ENCODE measurements around the gene RMI2. TPM values are rescaled to one million over a fixed set of nuclear protein-coding genes. Genes with fewer than 3 reads are reported as not detected.

The RMI2 gene
- total and polyA plus RNA-seq, 9 of the 15 experiments (the other 6 are each of a cell fraction or from before 2014, with no cell fraction given) = 8.0 to 43.4 (median 32.5) TPM

DNA sequence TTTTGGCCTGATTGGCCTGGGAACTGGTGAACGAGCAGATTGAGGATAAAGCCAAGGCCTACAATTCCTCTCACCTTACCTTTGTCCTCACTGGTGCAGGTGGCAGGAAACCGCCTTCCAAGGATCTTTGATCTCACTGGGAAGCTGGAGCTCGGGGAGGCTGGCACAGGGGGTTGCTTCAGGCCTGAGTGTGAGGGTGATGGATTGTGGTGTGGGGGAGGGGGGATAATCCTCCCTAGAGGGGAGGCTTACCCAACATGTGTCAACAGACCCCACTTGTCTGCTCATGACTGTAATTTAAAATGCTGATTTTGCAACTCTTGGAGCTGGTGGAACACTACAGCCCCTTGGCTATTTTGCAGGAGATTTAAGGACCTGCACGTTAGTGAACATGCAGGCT lies 4.5 kb upstream of the RMI2 start (continued):
- TF ChIP-seq FOXM1 (IDR thresholded peaks at IDR 0.05; ENCODE audit: low read depth) = no peak
- TF ChIP-seq FOXM1 (CRISPR knock-in tag; IDR thresholded peaks at IDR 0.05; ENCODE audit: low read depth) = no peak
- TF ChIP-seq, protein P1, sequence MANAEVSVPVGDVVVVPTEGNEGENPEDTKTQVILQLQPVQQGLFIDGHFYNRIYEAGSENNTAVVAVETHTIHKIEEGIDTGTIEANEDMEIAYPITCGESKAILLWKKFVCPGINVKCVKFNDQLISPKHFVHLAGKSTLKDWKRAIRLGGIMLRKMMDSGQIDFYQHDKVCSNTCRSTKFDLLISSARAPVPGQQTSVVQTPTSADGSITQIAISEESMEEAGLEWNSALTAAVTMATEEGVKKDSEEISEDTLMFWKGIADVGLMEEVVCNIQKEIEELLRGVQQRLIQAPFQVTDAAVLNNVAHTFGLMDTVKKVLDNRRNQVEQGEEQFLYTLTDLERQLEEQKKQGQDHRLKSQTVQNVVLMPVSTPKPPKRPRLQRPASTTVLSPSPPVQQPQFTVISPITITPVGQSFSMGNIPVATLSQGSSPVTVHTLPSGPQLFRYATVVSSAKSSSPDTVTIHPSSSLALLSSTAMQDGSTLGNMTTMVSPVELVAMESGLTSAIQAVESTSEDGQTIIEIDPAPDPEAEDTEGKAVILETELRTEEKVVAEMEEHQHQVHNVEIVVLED (CRISPR knock-in tag; IDR thresholded peaks at IDR 0.05) = no peak
- no peak for TF ChIP-seq TAL1 (IDR thresholded peaks at IDR 0.05)
- peak; percentile 55; the same call in 1 of the 2 replicates for TF ChIP-seq MAFG (tag; conservative IDR thresholded peaks at IDR 0.05)
- no peak for TF ChIP-seq RBM17 (IDR thresholded peaks at IDR 0.05; ENCODE audit: borderline replicate concordance, low read depth, low read length)
- TF ChIP-seq RNF2 (IDR thresholded peaks at IDR 0.05) = no peak
- TF ChIP-seq, protein P2, sequence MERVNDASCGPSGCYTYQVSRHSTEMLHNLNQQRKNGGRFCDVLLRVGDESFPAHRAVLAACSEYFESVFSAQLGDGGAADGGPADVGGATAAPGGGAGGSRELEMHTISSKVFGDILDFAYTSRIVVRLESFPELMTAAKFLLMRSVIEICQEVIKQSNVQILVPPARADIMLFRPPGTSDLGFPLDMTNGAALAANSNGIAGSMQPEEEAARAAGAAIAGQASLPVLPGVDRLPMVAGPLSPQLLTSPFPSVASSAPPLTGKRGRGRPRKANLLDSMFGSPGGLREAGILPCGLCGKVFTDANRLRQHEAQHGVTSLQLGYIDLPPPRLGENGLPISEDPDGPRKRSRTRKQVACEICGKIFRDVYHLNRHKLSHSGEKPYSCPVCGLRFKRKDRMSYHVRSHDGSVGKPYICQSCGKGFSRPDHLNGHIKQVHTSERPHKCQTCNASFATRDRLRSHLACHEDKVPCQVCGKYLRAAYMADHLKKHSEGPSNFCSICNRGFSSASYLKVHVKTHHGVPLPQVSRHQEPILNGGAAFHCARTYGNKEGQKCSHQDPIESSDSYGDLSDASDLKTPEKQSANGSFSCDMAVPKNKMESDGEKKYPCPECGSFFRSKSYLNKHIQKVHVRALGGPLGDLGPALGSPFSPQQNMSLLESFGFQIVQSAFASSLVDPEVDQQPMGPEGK (CRISPR knock-in tag; IDR thresholded peaks at IDR 0.05; ENCODE audit: borderline replicate concordance) = no peak
- no peak for TF ChIP-seq MAZ (CRISPR knock-in tag; conservative IDR thresholded peaks at IDR 0.05 in 1 of 2, IDR thresholded peaks at IDR 0.05 in 1 of 2)
- no peak for TF ChIP-seq ZNF282 (CRISPR knock-in tag; IDR thresholded peaks at IDR 0.05)
- TF ChIP-seq NR2C1 (IDR thresholded peaks at IDR 0.05) = no peak
- no peak for TF ChIP-seq NR2C1 (tag; IDR thresholded peaks at IDR 0.05)
- no peak for TF ChIP-seq KDM1A (IDR thresholded peaks at IDR 0.05)
